HG03432 (cell line): ENCODE measurements around the gene HAGH.

ENCODE experiments used
- ATAC-seq: cut with Tn5 transposase; IDR thresholded peaks from one replicate; pipeline ENCODE4 v1.9.1; 2021; ENCODE audit warnings: mild to moderate bottlenecking, moderate library complexity; ENCODE audit not compliant: unreplicated experiment

Gene HAGH

DNA sequence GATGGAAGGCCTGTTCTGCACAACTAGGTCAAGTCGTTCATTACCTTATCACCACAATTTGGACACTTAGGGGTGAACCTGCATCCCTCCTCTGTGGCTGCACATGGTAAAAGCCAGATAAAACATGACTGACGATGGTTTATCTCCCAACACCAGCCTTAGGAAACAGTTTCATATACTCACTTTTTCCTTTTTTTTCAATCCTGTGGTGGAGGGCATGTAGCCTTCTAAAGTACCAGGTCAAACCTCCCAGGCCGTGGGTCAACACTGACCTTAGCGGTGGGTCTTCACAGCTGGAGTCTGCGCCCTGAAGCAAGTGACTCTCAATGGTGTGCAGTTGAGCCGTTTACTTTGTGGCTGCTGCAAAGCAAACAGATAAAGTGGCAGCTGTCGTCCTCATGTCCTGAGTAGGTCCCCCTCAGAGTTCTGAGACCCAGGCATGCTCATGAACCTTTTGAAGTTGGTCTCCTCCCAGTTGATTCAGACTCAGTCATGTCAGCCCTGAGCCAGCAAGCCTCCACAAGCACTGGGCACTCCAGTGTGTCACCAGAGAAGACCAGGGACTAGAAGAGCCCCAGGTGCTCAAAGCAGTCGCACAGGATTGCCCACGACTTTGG is 6.3 kb upstream of the HAGH start:
- ATAC-seq, result no peak

DNA sequence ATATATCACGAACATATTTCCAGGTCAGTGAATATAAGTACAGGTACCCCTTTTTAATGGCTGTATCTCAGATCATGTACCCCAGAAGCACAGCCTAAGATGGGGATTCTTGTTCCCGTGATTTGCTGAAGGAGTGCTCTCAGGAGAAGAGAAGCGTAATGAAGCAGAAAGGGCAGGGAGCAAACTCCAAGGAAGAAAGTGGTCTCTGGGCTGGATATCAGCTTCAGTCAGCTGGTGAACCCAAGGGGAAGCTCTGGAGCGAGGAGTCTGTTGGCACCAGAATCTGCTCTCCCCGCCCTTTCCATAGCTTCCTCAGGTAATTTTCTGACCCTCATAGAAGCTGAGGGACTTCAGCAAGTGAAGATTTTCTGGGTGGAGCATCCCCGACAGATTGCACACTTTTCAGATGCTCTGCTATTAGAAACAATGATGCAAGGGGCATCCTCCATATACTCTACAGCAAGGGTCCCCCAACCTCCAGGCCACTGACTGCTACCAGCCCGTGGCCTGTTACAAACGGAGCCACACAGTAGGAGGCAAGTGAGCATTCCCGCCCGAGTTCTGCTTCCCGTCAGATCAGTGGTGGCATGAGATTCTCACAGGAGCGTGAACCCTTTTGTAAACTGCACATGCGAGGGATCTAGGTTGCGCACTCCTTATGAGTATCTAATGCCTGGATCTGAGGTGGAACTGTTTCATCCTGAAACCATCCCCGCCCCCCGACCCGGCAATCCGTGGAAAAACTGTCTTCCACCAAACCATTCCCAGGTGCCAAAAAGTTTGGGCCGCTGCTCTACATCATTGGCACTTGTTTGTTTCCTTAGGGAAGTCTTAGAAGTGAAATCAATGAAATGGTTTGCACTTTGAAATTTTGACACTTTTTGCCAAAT is 4.8 kb upstream of the HAGH start:
- no peak for ATAC-seq

DNA sequence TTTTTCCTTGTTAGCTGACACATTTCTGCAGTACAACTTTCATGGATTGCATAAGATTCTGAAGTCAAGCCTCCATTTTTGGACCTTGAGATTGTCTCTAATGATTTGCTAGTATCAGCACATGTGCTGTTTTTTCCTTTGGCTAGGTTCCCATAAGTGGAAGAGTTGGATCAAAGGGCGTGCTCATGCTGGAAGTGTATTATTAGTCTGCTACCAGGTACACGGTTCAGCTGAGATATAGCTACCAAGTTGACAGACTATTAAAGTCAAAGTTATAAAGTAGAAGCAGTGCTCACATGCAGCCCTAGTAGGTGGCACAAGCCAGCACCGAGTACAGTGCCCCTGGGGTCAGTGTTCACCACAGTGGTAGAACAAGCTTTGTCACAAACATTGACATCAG is 3.6 kb upstream of the HAGH start:
- ATAC-seq, result no peak

- ATAC-seq, result no peak
These were observed 2.2 kb upstream of the HAGH start for GRCh38 chr16:1828645-1829410.

GRCh38 chr16:1825864-1826690 is 548 bp downstream of the HAGH start:
- peak; percentile 53 for ATAC-seq

- ATAC-seq, result no peak
These were observed 1.2 kb downstream of the HAGH start for GRCh38 chr16:1825381-1825863.

GRCh38 chr16:1823821-1824220 is 2.8 kb downstream of the HAGH start:
- ATAC-seq, result no peak

DNA sequence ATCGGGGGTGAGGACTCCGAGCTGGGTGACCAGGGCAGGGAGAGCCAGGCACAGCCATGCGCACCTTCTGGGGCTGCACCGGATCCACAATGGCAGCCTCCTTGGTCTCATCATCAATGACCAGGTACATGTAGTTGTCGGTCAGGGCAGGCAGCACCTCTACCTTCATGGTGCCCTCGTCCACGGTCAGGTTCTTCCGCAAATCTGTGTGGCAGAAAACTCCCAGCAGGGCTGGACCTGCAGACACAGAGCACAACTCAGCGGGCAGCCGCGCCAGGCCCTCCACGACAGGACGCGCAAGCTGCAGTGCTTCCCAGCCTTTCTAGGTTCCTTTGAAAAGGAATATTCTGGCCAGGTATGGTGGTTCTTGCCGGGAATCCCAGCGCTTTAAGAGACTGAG is 3.8 kb downstream of the HAGH start:
- ATAC-seq, result no peak

DNA sequence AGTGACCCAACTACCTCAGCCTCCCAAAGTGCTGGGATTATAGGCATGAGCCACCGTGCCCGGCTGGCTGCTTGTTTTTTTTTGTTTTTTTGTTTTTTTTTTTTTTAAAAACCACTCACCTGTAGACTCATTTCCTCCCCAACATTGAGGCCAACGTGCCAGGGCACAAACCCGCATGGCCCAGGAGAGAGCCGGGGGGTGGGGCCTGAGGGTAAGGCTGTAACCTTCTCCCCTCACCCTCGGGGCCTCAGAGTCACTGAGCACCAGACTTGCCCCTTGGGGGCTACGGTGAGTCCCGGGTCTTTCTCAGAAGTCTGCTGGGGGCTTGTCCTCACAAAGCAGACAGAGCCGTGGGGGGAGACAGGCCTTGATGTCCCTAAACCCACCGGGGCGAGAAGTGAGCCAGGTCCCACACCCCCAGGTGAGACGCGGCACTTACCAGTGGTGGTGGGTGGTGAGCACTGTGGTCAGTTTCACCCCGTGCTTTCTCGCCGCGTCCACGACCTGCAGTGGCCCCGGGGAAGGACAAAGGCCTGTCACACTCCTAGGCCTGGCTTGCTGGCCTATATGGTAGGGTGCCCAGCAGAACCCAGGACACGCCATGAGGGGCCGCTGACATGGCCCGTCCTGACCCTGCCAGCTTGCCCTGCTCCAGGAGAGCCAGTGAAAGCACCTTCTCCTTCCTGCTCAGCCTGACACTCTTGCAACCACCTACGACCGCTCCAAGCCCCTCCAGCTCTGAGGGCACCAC is 4.6 kb downstream of the HAGH start:
- ATAC-seq, result no peak

DNA sequence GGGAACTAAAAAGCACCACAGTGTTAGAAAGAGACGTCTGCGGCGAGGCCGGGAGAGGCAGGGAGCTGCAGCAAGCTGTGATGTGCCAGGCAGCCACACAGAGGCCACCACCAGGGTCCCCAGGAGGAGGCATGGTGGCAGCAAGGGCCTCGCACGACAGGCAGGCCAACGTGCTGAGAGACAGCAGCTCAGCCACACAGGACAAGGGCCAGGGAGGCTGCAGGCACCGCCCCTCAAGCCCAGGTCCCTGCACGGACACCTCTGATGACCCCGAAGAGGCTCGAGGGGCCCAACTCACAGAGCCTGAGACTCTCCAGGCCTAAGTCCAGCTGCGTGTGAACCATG is 5.7 kb downstream of the HAGH start:
- no peak for ATAC-seq

- no peak for ATAC-seq
These were observed 6.3 kb downstream of the HAGH start for GRCh38 chr16:1820096-1820945.

DNA sequence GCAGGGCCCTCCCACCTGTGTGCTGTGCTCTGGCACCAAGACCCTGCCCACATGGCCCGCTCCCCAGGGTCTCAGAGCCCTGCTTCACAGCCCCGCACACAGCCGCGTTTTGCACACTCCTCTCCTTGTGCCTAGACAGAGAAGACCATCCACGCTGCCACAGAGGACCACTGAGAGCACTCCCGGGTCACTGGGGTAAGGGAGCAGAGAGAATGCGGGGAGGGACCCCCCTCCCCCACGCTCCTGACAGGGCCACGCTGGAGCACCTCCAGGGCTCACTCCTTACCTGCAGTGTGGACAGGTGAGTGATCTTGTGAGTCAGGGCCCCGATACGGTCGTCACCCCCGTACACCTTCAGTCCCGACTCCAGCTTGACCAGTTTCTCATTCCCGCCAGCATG is 7.0 kb downstream of the HAGH start:
- no peak for ATAC-seq

GRCh38 chr16:1818873-1819525 is 7.6 kb downstream of the HAGH start:
- no peak for ATAC-seq

DNA sequence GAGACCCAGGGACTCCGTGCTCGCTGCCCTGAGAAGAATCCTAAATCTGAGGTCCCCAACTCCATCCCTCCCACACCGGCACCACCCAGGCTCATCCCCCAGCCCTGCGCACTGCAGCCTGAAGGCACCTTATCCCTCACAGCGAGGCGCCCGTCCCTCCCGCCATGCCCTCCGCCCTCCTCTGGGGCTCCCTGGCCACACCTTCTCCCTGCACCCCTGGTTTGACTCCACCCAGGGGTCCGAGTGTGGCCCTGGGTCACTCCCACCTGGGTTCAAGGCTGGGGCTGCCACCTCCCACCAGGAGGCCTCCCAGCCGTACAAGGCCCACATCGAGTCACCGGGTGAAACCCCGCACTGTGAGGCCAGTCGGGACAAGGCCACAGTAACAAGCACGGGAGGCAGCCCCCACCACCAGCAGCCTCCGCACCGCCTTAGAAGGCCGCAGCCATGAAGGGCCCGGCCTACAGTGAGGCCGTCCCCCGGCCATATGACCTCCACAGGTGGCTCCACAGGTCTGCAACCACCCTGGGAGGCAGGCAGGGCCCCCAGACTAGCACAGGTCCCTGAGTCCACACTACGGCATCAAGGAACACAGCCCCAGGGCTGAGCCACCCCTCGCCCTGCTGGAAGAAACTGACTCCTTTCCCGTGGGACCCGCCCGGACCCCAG is 8.3 kb downstream of the HAGH start:
- no peak for ATAC-seq

GRCh38 chr16:1817716-1818115 is 8.9 kb downstream of the HAGH start:
- ATAC-seq, result no peak

- no peak for ATAC-seq
These were observed 9.4 kb downstream of the HAGH start for GRCh38 chr16:1817276-1817589.

- ATAC-seq, result no peak
These were observed 10.0 kb downstream of the HAGH start for GRCh38 chr16:1816396-1817275.
